ENCODE measurements around the gene CCNY.

GRCh38 chr10:35427543-35427942 lies 91.2 kb downstream of the CCNY start:
- no peak for TF ChIP-seq CTCF (conservative IDR thresholded peaks at IDR 0.05; ENCODE audit: low read length)
- TF ChIP-seq EZH2phosphoT487 (IDR thresholded peaks at IDR 0.05; ENCODE audit: borderline replicate concordance): no peak

All from Loucy (cell line).